Measurements from ENCODE around the gene GADD45G. TPM values are rescaled to one million over a fixed set of nuclear protein-coding genes. Genes with fewer than 3 reads are reported as not detected.
A peak's percentile ranks its signal among the peaks of the same experiment; 100 is the strongest.

Gene GADD45G
- total and polyA plus RNA-seq, 2 of the 8 experiments (the other 6 are each of a cell fraction or from before 2014, with no cell fraction given) = 7.0 to 11.4 TPM

DNA sequence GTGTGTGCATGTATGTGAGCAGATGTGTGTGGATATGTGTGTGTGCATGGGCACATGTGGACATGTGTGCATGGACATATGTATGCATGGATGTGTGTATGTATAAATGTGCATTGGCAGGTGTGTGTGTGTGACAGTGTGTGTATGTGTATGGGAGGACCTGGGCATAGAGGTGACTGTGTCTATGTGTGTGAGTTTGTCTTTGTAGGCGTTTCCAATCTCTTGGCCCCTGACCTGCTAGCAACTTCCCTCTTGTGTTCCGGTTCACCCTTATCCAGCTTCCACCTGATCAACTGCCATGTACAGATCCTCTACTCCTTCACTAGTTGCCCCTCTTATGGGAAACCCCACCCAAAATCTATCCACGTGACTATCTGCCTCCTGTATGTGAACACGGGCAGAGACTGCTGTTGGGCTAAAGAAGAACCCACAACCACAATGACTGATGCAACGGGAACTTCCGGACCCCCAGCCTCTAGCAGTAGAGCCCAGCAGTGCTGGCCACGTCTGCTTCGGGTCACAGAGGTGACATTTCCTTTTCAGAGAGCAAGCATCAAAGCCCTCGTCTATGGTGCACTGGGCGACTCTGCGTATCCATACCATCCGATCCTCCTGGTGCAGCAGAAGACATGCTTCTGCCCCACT, 24.9 kb upstream of the GADD45G start:
- Histone ChIP-seq H3K27ac (ENCODE audit: low read depth, low read length) (no peak overlapping the region), H3K4me3 (ENCODE audit: extremely low read depth in 1 of 4, insufficient read depth in 2 of 4, low read depth in 3 of 4, low read length in 4 of 4) (no peak overlapping the region), H4K20me1 (replicated peaks in 1 of 2; ENCODE audit: control insufficient read depth in 1 of 2, insufficient read depth in 2 of 2, low read length in 2 of 2) (peaks cover 0 to 2% of the 10 kb centered on the region in 2 experiments), H2BK12ac (ENCODE audit: low read depth, low read length) (no peak overlapping the region), H3K27me3 (replicated peaks in 1 of 4; ENCODE audit: control insufficient read depth in 3 of 4, extremely low read depth in 1 of 4, insufficient read depth in 3 of 4, low read length in 3 of 4) (no peaks in the 10 kb centered on the region), H3K36me3 (ENCODE audit: control insufficient read depth in 2 of 4, insufficient read depth in 4 of 4, low read length in 3 of 4) (no peaks in the 10 kb centered on the region), H3K23me2 (ENCODE audit: low read depth, low read length) (no peaks in the 10 kb centered on the region), H3K56ac (replicated peaks; ENCODE audit: insufficient read length, low read depth, low read length) (no peak overlapping the region), H3K23ac (ENCODE audit: insufficient read length) (no peak overlapping the region), H2BK15ac (ENCODE audit: low read length) (no peak overlapping the region), H3K4me2 (ENCODE audit: insufficient read depth in 1 of 2, low read depth in 2 of 2, low read length in 2 of 2) (no peak overlapping the region), H2BK5ac (ENCODE audit: low read depth, low read length) (0 out of 2 replicates have a peak overlapping the region, but pooled peaks have one; percentile 29), H4K8ac (ENCODE audit: extremely low read depth, insufficient read depth, low read length) (no peak overlapping the region), H3K79me2 (ENCODE audit: control insufficient read depth in 1 of 2, insufficient read depth in 2 of 2, low read length in 2 of 2) (no peaks in the 10 kb centered on the region), H3K4me1 (replicated peaks in 1 of 4; ENCODE audit: control insufficient read depth in 3 of 4, insufficient read depth in 4 of 4, low read length in 3 of 4) (no peaks in the 10 kb centered on the region), H3K18ac (ENCODE audit: extremely low read depth, low read length) (no peak overlapping the region), H4K5ac (ENCODE audit: insufficient read length, low read depth, low read length) (no peak overlapping the region), H3K9me3 (ENCODE audit: insufficient read depth in 2 of 2, low read depth in 1 of 2, low read length in 1 of 2) (no peaks in the 10 kb centered on the region), H3K9ac (replicated peaks in 1 of 4; ENCODE audit: extremely low read depth in 1 of 4, low read depth in 3 of 4, low read length in 3 of 4) (no peak overlapping the region), H2BK120ac (replicated peaks; ENCODE audit: low read depth, low read length) (no peak overlapping the region), H2AK5ac (ENCODE audit: low read depth, low read length) (no peak overlapping the region), H3K4ac (replicated peaks; ENCODE audit: insufficient read length, low read depth, low read length) (no peak overlapping the region), H3K14ac (ENCODE audit: insufficient read length) (no peak overlapping the region), H4K91ac (replicated peaks; ENCODE audit: insufficient read length, low read length) (no peak overlapping the region), H2AFZ (ENCODE audit: low read length) (no peak overlapping the region), H2BK20ac (ENCODE audit: low read length) (no peak overlapping the region), H3K79me1 (ENCODE audit: low read depth, low read length) (no peaks in the 10 kb centered on the region)
- WGBS, 2 experiments (ENCODE audit: extremely low coverage in 1 of 2, insufficient coverage in 1 of 2, insufficient read length in 1 of 2, insufficient replicate concordance in 2 of 2, low coverage in 1 of 2, low lambda C conversion rate in 2 of 2, missing lambda C conversion rate in 1 of 2) = 93% methylated on average over 10 of the region's 12 CpGs; no CpG with 5 or more reads in 1 of the 2 experiments
- no peak for FAIRE-seq
- CTCF ChIA-PET (ENCODE audit: partially characterized antibody) = interaction anchor here (0.9 to 7.2 kb wide), 4 partner anchors 14 to 24 kb away, joined by 3 to 53 read pairs (median 3); no protein-coding TSS in a partner anchor
- DNase-seq (ENCODE audit: low read depth in 1 of 2, low spot score in 2 of 2) = no peak
- TF ChIP-seq GABPA (IDR thresholded peaks at IDR 0.05; ENCODE audit: borderline replicate concordance, insufficient read depth, low read length) (no peak), RBBP5 (IDR thresholded peaks at IDR 0.05; ENCODE audit: borderline replicate concordance, low read depth, low read length) (no peak), CTBP2 (IDR thresholded peaks at IDR 0.05; ENCODE audit: borderline replicate concordance, insufficient read depth, insufficient read length, low read length) (no peak), EZH2 (IDR thresholded peaks at IDR 0.05; ENCODE audit: low read depth, low read length, severe bottlenecking) (no peak), TEAD4 (IDR thresholded peaks at IDR 0.05; ENCODE audit: low read depth, low read length) (no peak), POLR2A (IDR thresholded peaks at IDR 0.05; ENCODE audit: control extremely low read depth in 1 of 2, low read depth in 2 of 2, low read length in 2 of 2) (no peak), NRF1 (IDR thresholded peaks at IDR 0.05; ENCODE audit: low read depth, low read length) (no peak), TCF12 (IDR thresholded peaks at IDR 0.05; ENCODE audit: low read depth, low read length) (no peak)
- TF ChIP-seq, protein P1, sequence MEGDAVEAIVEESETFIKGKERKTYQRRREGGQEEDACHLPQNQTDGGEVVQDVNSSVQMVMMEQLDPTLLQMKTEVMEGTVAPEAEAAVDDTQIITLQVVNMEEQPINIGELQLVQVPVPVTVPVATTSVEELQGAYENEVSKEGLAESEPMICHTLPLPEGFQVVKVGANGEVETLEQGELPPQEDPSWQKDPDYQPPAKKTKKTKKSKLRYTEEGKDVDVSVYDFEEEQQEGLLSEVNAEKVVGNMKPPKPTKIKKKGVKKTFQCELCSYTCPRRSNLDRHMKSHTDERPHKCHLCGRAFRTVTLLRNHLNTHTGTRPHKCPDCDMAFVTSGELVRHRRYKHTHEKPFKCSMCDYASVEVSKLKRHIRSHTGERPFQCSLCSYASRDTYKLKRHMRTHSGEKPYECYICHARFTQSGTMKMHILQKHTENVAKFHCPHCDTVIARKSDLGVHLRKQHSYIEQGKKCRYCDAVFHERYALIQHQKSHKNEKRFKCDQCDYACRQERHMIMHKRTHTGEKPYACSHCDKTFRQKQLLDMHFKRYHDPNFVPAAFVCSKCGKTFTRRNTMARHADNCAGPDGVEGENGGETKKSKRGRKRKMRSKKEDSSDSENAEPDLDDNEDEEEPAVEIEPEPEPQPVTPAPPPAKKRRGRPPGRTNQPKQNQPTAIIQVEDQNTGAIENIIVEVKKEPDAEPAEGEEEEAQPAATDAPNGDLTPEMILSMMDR (IDR thresholded peaks at IDR 0.05; ENCODE audit: control extremely low read depth in 1 of 3, insufficient read depth in 1 of 3, low read depth in 1 of 3, low read length in 3 of 3) = no peak
- POLR2A ChIA-PET (ENCODE audit: partially characterized antibody) = interaction anchor here (0.6 kb wide), 1 partner anchor 412 kb away, joined by 3 read pairs; no protein-coding TSS in a partner anchor
